ENCODE measurements around the gene LEKR1. TPM values are rescaled to one million over a fixed set of nuclear protein-coding genes. Genes with fewer than 3 reads are reported as not detected.

The LEKR1 gene
- total and polyA plus RNA-seq, 2 donors (not counting 3 experiments of a cell fraction or from before 2014, with no cell fraction given) = 0.07 to 0.64 TPM

GRCh38 chr3:156803952-156804741 lies 22.0 kb upstream of the LEKR1 start:
- Histone ChIP-seq H4K20me1 (replicated peaks; ENCODE audit: control insufficient read depth, extremely low read depth, insufficient read depth, low read length) (no peaks in the 10 kb centered on the region), H3K4me1 (ENCODE audit: control insufficient read depth, extremely low read depth, insufficient read depth, low read length) (no peaks in the 10 kb centered on the region), H3K79me2 (ENCODE audit: control insufficient read depth, insufficient read depth, low read length) (no peaks in the 10 kb centered on the region), H3K27me3 (ENCODE audit: control insufficient read depth in 2 of 2, insufficient read depth in 2 of 2, low read length in 2 of 2) (no peaks in the 10 kb centered on the region), H3K27ac (ENCODE audit: insufficient read depth, low read depth, low read length) (no peak overlapping the region), H3K36me3 (ENCODE audit: control insufficient read depth in 2 of 2, extremely low read depth in 1 of 2, insufficient read depth in 2 of 2, low read length in 2 of 2) (no peaks in the 10 kb centered on the region), H3K4me3 (replicated peaks in 1 of 3; ENCODE audit: insufficient read depth in 1 of 3, low read depth in 1 of 3, low read length in 3 of 3) (no peak overlapping the region), H3K9ac (replicated peaks; ENCODE audit: extremely low read depth, insufficient read depth, low read length) (no peak overlapping the region), H3K9me3 (replicated peaks; ENCODE audit: control insufficient read depth, insufficient read depth, low read length) (no peaks in the 10 kb centered on the region), H3K9me1 (replicated peaks; ENCODE audit: control insufficient read depth, extremely low read depth, insufficient read depth, low read length) (no peaks in the 10 kb centered on the region), H2AFZ (ENCODE audit: low read depth, low read length) (no peak overlapping the region), H3K4me2 (ENCODE audit: insufficient read depth, low read length) (no peak overlapping the region)
- BruUV-seq (replicated peaks) = no TSS peak
- ChIA-PET POLR2A (no interaction called here), CTCF (no interaction called here)
- FAIRE-seq (no peak), DNase-seq (ENCODE audit: low read depth, low spot score) (no peak)
- dilution Hi-C loops (cut with MboI; ENCODE audit: extremely low pct_ligation_motif_present, low sequenced_read_pairs) = loop anchor here (25.0 kb wide), 1 partner anchor 92 kb away; no protein-coding TSS in a partner anchor
- intact Hi-C loops (cut with micrococcal nuclease) = no loop called here
- TF ChIP-seq POLR2AphosphoS5 (IDR thresholded peaks at IDR 0.05; ENCODE audit: insufficient read depth, low read depth, low read length) (no peak), FOS (IDR thresholded peaks at IDR 0.05; ENCODE audit: borderline replicate concordance, insufficient read depth, low read length) (no peak), POLR2A (IDR thresholded peaks at IDR 0.05; ENCODE audit: low read depth, low read length) (no peak), MYC (IDR thresholded peaks at IDR 0.05; ENCODE audit: low read depth, low read length) (no peak), JUN (IDR thresholded peaks at IDR 0.05; ENCODE audit: borderline replicate concordance, insufficient read depth, insufficient read length, low read depth) (no peak), CTCF (IDR thresholded peaks at IDR 0.05; ENCODE audit: extremely low read depth in 1 of 2, insufficient read depth in 1 of 2, low read depth in 1 of 2, low read length in 2 of 2) (no peak), GATA2 (IDR thresholded peaks at IDR 0.05; ENCODE audit: insufficient read depth, insufficient read length, low read depth, low read length) (no peak), EZH2 (IDR thresholded peaks at IDR 0.05; ENCODE audit: borderline replicate concordance, low read depth, low read length, severe bottlenecking) (no peak), MAX (IDR thresholded peaks at IDR 0.05; ENCODE audit: insufficient read depth, insufficient read length) (no peak)

Measured in endothelial cell of umbilical vein (primary cell).